RCC 7860 (cell line): Measurements from ENCODE around the gene NOC2L.

ENCODE experiments used
- DNase-seq: peaks from one replicate; pipeline ENCODE4 v3.0.0-alpha.2; 2015; ENCODE audit warnings: low spot score
- FAIRE-seq: peaks from 2 replicates; lab custom pipeline; 2012; peaks lifted over from hg19 to GRCh38; lab: Jason Lieb, UNC

Gene NOC2L

DNA sequence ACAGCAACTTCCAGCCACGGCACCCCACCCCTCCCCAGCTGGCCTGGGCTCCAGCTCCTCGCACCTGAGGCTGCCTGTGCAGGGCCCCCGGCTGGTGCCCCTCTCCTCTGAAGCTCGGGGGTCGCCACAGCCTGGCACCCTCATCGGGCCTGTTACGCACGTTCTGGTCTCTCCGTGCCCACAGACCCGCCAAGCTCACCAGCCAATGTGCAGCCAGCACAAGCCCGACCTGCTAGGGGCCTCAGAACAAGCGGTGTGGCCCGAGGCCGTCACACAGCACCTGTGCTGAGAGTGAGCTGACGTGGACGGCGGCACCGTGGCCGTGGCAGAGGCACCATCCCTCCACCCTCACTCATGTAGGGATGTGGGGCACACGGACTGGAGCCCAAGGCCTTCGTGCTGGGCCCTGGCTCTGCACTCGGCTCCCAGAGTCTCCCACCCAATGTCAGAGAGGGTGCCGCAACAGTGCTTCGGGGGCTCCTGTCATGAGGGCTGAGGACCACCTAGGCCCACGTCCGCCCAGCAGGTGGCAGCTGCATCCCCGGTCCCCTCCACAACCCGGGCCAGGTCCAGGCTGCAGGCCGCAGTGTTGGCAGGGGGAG lies 39.7 kb downstream of the NOC2L start:
- DNase-seq, result no peak
- no peak for FAIRE-seq

DNA sequence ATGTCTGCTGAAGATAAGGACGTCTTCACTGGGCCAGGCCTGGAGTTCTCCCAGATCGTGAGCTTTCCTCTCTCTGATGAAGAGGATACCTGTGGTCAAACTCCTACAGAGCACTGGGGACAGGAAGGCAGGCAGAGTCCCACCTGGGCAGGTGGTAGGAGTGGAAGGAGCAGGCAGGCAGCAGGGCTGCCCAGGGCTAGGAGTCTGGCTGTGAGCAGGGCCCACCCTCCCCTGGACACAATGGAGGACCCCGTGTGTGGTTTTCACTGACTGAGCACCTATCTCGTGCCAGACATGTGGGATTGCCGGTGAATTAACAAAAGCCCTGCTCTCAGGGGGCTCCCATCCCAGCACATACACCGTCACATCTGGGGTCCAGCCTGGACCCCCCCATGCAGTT lies 40.2 kb downstream of the NOC2L start:
- FAIRE-seq, result no peak
- DNase-seq, result no peak

DNA sequence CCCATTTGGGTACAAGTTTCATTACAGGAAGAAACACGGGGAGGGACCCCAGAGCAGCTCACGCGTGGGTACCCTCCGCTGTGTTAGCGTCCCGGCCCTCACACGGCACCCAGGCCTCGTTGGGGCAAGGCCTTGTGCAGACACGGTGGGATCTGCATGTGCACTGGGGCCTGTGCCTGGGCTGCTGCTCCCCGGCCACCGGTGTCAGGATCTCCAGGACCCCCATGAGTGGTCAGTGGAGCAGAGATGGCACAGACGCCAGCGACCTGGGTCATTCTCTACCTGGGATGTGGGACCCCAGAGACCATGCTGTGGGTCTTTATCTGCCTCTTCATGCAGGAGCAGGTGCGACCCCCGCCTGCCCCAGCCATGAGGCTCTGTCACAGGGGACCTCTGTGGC lies 40.7 kb downstream of the NOC2L start:
- no peak for FAIRE-seq
- no peak for DNase-seq

DNA sequence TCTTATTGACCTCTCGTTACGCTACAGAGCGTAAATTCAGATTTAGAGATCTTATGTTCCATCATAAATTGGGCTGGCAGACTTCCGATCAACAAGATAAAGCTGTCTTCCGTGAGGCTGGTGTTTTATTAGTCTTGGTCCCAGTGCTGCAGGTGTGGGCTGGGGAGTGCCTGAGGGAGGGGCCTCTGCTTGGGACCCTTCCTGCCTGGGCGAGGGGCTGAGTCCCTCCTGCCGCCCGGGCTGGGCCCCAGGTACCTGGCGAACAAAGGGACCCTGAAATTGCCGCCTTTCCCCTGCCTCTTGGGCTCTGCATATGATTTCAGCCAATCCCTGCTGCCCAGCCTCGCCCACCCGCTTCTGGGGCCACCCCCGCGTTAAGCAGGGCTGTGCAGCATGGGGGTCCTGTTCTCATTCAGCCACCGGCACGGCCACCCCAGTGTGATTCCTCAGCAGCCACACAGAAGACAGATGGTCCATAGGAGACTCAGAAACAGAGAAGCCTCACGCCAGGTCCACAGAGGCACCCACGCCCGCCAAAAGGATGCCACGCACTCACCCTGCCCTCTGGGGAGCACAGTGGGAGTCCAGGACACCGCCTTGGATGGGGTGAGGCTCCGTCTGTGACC lies 41.5 kb downstream of the NOC2L start:
- DNase-seq, result no peak
- FAIRE-seq, result no peak

DNA sequence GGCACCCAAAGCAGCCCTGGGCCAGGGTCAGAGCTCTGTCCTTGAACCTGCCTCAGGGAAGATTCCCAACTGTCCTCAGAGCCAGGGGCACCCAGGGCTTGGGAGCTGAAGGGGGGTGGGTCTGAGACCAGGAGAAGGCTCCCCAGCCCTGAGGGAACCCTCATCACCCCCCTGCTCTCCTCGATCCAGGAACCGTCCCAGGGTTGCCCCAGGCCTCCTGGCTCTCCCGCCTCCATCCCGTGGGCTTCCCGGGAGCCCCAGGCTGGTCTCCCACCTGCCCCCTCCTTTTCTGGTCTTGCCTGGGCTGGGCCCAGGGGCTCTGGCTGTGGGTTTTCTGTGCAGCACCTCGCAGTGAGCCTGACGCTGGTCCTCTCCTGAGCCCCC lies 42.0 kb downstream of the NOC2L start:
- DNase-seq (no peak), FAIRE-seq (no peak)

DNA sequence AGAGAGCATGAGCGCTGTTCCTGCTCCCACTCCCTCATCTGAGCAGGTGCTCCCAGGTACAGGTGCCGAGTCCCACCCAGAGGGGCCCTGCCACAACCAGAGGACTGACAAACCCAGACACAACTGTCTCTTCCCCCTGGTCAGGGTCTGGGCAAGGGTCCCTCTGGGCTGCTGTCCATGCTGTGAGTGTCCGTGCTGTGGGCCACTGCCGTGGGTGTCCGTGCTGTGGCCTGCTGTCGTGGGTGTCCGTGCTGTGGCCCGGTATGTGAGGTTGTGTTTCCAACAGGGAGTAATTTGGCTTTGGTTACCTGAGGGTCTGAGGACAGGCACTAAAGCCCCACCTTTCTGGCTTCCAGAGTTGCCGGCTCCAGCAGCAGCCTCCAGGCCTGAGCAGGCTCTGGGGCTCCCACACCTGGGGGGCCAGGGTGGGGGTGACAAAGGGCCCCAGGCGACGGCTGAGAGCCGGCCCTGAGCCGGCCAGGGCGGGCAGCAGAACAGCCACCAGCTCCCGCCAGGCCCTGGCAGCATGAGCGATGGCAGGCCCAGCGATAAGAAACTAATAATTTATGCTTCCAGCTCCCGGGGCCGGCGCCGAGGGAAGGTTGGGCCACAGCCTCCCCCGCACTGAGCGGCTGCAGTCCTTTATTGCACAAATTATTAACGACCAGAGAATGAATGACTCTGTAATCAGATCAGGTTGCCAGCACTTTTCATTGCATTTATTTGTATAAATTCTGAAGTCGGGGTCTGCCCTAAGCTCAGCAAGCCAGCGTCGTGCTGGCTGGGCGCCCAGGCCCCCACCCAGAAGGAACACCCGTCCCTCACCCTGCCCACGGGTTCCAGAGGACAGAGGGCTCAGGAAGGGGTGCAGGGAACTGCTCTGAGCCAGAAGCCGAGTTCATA lies 42.6 kb downstream of the NOC2L start:
- FAIRE-seq (no peak), DNase-seq (peak; percentile 34)

DNA sequence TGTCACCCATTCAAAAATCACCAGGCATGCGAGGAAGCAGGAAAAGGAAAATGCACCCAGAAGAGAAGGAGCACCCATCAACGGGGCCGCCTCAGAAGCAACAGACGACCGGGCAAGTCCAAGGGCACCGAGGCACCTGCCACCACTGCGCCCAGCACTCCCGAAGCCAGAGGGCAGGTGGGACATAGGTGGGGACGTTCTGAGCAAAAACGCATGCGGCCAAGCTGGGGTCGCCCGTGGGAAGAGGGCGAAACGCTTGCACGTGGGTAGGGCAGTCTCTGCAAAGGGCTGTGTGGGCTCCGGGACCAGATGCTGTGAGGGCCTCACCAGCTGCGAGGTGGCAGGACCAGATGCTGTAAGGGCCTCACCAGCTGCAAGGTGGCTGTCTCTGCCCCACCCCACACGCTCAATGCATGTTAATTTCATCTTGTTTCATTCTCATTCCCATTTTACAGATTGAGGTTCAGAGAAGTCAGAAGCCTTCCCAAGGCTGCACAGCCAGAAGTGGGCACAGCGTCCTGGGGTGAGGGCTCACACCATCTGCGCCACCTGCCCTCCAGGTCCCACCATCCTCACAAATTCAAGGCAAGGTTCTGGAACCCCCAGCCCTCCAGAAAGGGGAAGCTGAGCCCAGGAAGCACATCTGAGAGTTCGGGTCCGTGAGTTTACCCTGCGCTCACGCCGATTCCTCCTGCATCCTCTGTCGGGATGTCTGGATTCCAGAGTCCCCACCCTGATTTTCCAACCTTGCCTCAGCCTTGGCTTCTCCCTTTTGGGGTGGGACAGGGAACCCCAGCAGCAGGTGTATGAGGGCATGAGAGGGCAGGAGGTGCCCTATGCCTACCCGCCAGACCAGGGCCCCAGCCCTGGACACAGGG lies 43.5 kb downstream of the NOC2L start:
- no peak for FAIRE-seq
- DNase-seq, result no peak

DNA sequence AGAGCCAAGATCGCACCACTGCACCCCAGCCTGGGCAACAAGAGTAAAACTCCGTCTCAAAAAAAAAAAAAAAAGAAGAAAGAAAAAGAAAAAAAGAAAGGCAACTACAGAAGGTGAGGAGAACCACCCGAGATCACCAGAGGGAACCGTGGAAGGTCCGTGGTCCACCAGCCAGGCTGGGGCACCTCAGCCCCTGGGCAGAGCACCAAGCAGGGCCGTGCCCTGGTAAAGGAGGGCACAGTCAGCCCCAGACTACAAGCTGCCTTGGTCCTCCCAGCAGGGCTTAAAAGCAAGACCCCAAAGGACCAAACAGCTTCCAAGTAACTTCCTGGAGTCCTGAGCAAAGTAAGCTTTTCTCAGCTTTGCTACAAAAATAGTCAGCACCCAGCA lies 44.2 kb downstream of the NOC2L start:
- FAIRE-seq (no peak), DNase-seq (no peak)

DNA sequence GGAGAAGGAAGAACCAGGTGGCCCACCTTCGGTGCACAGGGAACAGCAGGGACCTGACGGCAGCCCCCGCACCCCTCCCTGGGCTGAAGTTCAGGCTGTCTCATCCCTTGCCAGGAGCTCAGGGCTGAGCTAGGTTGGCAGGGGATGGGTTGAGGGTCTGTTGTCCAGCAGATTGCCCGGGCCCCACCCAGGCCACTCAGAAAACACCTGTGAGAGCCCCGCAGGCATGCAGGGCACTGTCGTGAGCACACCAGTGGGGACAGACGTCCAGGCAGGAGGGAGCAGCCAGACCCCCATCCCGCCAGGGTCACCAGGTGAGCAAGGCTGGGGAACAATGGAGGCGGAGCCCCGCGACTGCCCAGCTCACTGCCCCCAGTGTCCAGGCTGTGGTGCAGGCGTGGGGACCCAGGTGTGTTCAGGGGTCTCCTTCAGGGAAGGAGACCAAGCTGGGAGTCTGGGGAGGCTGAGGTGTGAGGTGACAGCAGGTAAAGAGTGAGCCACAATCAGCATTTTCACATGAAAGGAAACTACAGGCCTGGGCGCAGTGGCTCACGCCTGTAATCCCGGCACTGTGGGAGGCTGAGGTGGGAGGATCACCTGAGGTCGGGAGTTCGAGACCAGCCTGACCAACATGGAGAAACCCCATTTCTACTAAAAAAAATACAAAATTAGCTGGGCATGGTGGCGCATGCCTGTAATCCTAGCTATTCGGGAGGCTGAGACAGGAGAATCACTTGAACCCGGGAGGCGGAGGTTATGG lies 44.7 kb downstream of the NOC2L start:
- FAIRE-seq, result no peak

DNA sequence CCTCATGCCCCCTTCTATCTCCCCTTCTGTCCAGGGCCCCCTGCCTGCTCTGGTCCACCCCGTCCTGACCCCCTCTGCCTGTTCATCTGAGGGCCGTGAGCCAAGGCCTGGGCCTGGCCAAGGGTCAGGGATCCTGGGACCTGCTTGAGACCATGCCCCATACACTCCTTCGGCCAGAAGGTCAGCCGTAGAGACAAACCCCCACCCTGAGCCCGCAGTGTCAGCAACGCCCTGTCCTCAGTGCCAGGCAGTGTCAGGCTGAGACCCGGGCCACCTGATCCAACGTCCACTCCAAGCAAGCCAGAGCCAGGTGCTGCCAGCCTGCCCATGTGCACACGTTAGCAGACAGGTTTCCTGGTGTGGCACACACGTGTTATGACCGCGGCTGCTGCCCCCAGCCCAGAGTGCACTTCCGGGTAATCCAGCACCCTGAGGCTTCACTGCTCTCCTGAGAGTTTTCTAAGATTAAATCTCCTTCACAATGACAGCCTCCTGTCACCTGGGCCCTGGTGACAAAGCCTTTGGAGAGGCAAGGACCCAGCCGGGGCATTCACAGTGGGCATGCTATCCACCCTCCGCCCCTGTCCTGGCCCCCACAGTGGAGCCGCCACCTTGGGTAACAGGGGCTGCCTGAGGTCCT lies 45.4 kb downstream of the NOC2L start:
- no peak for DNase-seq
- FAIRE-seq, result no peak

More for the DNA sequence above, 44.7 kb downstream of the NOC2L start:
- DNase-seq, result no peak

DNA sequence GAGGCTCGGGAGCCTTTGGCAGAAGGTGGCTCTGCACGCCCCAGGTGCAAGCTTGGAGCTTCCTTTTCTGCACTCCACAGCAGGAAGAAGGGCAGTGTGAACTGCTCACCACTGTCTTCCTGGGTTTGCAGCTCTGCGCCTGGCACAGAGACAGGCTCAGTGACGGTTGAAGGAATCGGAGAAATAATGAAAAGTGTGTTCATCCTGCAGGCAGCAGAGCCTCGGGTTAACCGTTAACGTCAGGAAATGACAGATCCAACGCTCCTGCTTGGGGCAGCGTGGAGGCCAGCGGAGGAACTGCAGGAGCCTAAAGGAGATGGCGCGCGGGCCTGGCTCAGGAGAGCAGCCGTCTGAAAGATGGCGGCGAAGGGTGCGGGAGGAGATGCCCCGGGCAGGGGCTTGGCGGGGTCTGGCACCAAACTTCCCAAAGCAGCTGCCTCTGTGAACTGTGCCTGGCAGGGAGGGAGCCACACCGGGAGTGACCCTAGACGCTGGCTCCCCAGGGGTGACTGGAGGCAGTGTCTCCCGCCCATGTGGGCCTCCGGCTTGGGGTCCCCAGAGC lies 46.2 kb downstream of the NOC2L start:
- DNase-seq, result peak; percentile 74
- FAIRE-seq, result peak; percentile 86

DNA sequence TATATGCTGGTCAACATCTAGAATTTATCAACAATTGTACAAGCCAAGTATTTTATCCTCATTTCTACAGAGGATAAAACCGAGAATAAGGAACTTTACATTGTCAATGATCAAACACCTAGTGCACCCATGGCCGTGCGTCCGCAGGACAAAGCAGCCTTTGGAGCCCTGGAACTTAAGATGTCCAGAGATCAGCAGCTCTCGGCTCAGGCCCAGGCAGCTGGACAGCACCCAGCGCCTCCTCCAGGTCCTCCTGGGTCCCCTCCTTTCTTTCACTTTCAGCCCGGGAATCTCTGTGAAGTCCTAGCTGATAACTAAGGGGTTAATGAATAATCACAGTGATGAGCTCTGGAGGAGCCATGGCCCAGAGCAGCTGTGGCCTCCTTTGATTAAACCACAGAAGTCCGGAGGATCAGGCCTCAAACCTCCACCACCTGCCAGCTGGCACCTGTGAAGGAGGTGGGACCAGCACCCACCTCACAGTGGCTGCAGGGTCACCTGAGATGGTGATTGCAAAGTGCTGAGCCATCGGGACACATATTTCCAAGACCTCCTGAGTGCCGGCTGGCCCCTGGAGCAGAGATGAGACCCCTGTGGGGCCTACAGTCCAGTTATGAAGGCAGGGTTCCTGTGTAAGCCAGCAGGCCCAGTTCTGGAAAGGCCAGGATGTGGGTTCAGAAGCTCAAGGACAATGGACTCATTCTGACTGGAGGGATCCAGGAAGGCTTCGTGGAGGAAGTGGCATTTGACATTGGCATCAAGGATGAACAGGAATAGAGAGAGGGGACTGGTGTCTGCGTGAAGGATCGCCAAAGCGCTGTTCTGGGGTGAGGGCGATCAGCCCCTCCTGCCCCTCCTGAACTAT lies 46.9 kb downstream of the NOC2L start:
- DNase-seq, result peak; percentile 68
- FAIRE-seq, result peak; percentile 84

DNA sequence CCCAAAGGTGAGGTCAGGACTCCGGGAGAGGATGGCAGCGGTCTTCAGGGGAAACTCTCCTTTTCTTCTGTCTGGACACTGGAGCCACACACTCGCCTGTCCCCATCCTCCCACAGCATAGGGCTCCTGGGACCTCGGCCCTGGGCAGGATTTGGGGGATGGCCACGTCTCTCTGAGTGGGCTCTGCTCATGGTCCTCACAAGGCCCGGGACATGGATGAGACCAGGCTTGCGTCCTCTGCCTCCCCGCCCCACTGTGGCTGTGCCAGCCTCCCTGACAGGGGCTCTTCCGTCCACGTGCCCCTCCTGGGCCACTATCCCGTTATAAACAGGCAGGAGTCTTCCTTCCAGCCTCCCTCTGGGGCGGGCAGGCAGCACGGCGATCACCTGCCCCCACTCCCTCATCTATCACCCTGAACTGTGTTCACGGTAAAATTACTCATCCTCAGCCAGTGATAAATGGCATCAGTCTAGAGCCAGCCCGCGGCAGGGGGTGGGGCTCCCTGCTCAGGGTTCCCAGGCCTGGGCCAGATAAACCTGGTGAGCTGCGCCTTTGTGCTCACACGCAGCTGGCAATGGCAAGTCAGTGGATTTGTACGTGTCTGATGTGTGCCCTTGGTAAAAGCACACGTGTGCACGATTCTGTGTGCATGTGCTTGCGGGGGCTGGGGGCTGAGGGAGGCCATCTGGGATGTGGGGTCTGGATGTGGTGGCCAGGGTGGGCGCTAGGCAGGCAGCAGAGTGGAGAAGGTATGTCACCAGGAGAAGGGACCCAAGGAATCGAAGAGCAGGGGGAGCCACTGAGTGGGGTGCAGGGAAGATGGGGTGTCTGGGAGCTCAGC lies 48.0 kb downstream of the NOC2L start:
- FAIRE-seq, result peak; percentile 92
- DNase-seq, result peak; percentile 92

DNA sequence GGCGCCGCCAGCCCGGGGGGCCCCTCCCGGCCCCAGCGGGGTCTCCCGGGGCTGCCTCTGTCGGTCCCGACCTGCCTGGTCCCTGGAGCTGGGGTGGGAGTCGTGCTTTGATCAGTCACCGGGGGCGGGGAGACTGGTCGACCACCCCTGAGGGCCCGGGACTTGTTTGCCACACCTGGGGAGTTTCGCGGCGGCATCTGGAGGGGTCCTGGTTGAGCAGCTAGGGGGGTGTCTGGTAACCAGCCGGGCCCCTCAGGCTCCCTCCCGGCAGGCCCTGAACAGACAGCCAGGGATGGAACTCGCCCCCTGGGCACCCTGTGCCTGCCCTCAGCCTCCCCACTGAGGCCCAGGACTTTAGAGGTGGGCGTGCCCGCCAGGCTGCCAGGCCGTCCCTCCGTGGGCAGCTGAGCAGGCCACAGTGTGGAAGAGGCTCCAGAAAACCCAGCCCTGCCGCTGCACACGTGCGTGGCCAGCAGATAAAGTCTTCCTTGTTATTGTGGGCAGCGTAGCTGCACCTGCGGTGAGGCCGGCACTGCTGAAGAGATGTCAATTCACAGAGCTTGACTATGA lies 48.7 kb downstream of the NOC2L start:
- FAIRE-seq (peak; percentile 62), DNase-seq (peak; percentile 58)

DNA sequence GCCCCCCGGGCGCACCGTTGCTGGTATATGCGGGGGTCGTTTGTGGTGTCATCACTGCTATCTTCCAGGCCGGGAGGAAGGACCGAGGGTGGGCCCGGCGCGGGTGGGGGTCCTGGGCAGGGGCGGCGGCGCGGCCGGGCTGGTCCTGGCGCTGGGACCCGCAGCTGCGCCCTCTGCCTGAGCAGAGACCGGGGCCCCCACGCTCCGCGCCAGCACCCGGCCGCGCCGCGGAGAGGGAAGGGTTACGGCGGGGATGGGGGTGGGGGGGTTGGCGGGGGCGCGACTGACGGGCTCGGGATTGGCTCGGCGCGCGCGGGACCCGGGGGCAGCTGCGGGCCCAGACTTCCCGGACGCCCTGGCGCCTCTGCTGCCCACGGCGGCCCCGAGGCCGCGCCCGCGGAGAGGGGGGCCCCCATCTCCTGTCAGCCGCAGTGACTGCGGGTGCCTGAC lies 49.2 kb downstream of the NOC2L start:
- DNase-seq, result no peak
- FAIRE-seq, result no peak

DNA sequence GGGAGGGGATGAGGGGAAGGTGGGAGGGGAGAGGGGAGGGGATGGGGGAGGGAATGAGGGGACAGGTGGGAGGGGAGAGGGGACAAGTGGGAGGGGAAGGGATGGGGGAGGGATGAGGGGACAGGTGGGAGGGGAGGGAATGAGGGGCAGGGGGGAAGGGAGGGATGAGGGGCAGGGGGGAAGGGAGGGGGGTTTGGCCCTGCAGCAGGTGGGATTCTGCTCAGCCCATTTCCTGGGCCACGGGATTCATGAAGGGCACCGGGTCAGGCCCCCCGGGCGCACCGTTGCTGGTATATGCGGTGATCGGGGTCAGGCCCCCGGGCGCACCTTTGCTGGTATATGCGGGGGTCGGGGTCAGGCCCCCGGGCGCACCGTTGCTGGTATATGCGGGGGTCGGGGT lies 50.4 kb downstream of the NOC2L start:
- no peak for DNase-seq
- FAIRE-seq, result no peak
